SU-DHL-6 (cell line): Measurements from ENCODE around the gene ULBP2.

Source experiments
- H2AFZ ChIP-seq: fragments of 200-600 bp; sonication (generic); 2 replicates; pipeline ENCODE4 v1.6.1; 2014; ENCODE audit warnings: low read depth, mild to moderate bottlenecking, moderate library complexity, mixed read lengths, antibody characterized with exemption, low read length; ENCODE audit not compliant: severe bottlenecking
- H3F3A ChIP-seq: fragments of 200-600 bp; shearing (Covaris generic); 2 replicates; pipeline ENCODE4 v1.6.0; 2016; ENCODE audit warnings: antibody characterized with exemption, mild to moderate bottlenecking; ENCODE audit not compliant: insufficient read depth
- H3K27ac ChIP-seq: fragments of 200-600 bp; sonication (generic); 2 replicates; pipeline ENCODE4 v1.5.1; 2016; ENCODE audit warnings: low read depth, mild to moderate bottlenecking, low read length, moderate library complexity, mixed read lengths
- H3K27me3 ChIP-seq: fragments of 200-600 bp; sonication (generic), shearing (Covaris generic); 2 replicates; pipeline ENCODE4 v1.6.0; 2014; ENCODE audit warnings: mild to moderate bottlenecking, low read length
- H3K36me3 ChIP-seq: fragments of 200-600 bp; sonication (generic); 2 replicates; pipeline ENCODE4 v1.6.1; 2014; ENCODE audit warnings: mild to moderate bottlenecking, low read length, mixed read lengths
- H3K4me2 ChIP-seq: fragments of 300-600, 200-600 bp; shearing (Covaris generic), sonication (generic); 2 replicates; pipeline ENCODE4 v1.6.0; 2014; ENCODE audit warnings: low read length, low read depth, mild to moderate bottlenecking; ENCODE audit not compliant: poor library complexity, severe bottlenecking
- H3K4me3 ChIP-seq: fragments of 200-600 bp; sonication (generic); 2 replicates; pipeline ENCODE4 v1.5.1; 2014; ENCODE audit warnings: antibody characterized with exemption, low read length, mild to moderate bottlenecking, mixed read lengths; ENCODE audit not compliant: insufficient read depth, poor library complexity, severe bottlenecking
- H3K79me2 ChIP-seq: fragments of 200-600 bp; sonication (generic); 2 replicates; pipeline ENCODE4 v1.6.1; 2014; ENCODE audit warnings: mild to moderate bottlenecking, low read length, moderate library complexity; ENCODE audit not compliant: insufficient read depth
- H3K9ac ChIP-seq: fragments of 200-600 bp; sonication (generic); 2 replicates; pipeline ENCODE4 v1.7.0; 2014; ENCODE audit warnings: mild to moderate bottlenecking, low read length
- H3K9me2 ChIP-seq: fragments of 200-600 bp; sonication (generic); replicated peaks from 2 replicates; pipeline ENCODE4 v1.6.1; 2014; ENCODE audit warnings: low read length; ENCODE audit not compliant: insufficient read depth
- H3K9me3 ChIP-seq: fragments of 200-600 bp; sonication (generic); 2 replicates; pipeline ENCODE4 v1.6.1; 2014; ENCODE audit warnings: low read length, mixed read lengths; ENCODE audit not compliant: insufficient read depth
- H4K20me1 ChIP-seq: fragments of 200-600 bp; sonication (generic); 2 replicates; pipeline ENCODE4 v1.6.1; 2014; ENCODE audit warnings: low read depth, mild to moderate bottlenecking, antibody characterized with exemption, low read length, moderate library complexity, mixed read lengths
- EZH2phosphoT487 ChIP-seq: fragments of 200-600 bp; sonication (generic), shearing (Covaris generic); conservative IDR thresholded peaks from 2 replicates; pipeline ENCODE4 v1.6.1; 2018; ENCODE audit warnings: mild to moderate bottlenecking, antibody characterized with exemption, low read length, moderate library complexity, mixed read lengths
- TF ChIP-seq, protein P1 (sequence below): fragments of 200-600 bp; sonication (generic); IDR thresholded peaks from one replicate; pipeline ENCODE4 v1.5.1; 2017; ENCODE audit warnings: antibody characterized with exemption, mild to moderate bottlenecking, low read length, moderate library complexity; ENCODE audit not compliant: insufficient read depth, poor library complexity, severe bottlenecking

ULBP2 gene

GRCh38 chr6:149900620-149901443, 41.0 kb upstream of the ULBP2 start:
- no peak overlapping the region for H3K4me3 ChIP-seq
- TF ChIP-seq, protein P1, sequence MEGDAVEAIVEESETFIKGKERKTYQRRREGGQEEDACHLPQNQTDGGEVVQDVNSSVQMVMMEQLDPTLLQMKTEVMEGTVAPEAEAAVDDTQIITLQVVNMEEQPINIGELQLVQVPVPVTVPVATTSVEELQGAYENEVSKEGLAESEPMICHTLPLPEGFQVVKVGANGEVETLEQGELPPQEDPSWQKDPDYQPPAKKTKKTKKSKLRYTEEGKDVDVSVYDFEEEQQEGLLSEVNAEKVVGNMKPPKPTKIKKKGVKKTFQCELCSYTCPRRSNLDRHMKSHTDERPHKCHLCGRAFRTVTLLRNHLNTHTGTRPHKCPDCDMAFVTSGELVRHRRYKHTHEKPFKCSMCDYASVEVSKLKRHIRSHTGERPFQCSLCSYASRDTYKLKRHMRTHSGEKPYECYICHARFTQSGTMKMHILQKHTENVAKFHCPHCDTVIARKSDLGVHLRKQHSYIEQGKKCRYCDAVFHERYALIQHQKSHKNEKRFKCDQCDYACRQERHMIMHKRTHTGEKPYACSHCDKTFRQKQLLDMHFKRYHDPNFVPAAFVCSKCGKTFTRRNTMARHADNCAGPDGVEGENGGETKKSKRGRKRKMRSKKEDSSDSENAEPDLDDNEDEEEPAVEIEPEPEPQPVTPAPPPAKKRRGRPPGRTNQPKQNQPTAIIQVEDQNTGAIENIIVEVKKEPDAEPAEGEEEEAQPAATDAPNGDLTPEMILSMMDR, result no peak

GRCh38 chr6:149901444-149902140, 40.2 kb upstream of the ULBP2 start:
- Histone ChIP-seq H3K36me3 (no peaks in the 10 kb centered on the region), H3K27me3 (no peaks in the 10 kb centered on the region), H3F3A (no peaks in the 10 kb centered on the region), H3K4me2 (no peak overlapping the region), H3K27ac (no peak overlapping the region), H3K9ac (no peak overlapping the region), H2AFZ (no peak overlapping the region), H3K79me2 (no peaks in the 10 kb centered on the region), H4K20me1 (no peaks in the 10 kb centered on the region), H3K9me3 (no peaks in the 10 kb centered on the region), H3K4me3 (no peak overlapping the region), H3K9me2 (no peaks in the 10 kb centered on the region)
- no peak for TF ChIP-seq EZH2phosphoT487
- TF ChIP-seq, protein P1, result no peak

More at GRCh38 chr6:149900620-149901443, 41.0 kb upstream of the ULBP2 start:
- Histone ChIP-seq H3F3A (no peaks in the 10 kb centered on the region), H3K4me2 (no peak overlapping the region), H3K27ac (no peak overlapping the region), H4K20me1 (no peaks in the 10 kb centered on the region), H3K79me2 (no peaks in the 10 kb centered on the region), H3K27me3 (no peaks in the 10 kb centered on the region), H3K9me3 (no peaks in the 10 kb centered on the region), H3K36me3 (no peaks in the 10 kb centered on the region), H3K9me2 (no peaks in the 10 kb centered on the region), H3K9ac (no peak overlapping the region), H2AFZ (no peak overlapping the region)

DNA sequence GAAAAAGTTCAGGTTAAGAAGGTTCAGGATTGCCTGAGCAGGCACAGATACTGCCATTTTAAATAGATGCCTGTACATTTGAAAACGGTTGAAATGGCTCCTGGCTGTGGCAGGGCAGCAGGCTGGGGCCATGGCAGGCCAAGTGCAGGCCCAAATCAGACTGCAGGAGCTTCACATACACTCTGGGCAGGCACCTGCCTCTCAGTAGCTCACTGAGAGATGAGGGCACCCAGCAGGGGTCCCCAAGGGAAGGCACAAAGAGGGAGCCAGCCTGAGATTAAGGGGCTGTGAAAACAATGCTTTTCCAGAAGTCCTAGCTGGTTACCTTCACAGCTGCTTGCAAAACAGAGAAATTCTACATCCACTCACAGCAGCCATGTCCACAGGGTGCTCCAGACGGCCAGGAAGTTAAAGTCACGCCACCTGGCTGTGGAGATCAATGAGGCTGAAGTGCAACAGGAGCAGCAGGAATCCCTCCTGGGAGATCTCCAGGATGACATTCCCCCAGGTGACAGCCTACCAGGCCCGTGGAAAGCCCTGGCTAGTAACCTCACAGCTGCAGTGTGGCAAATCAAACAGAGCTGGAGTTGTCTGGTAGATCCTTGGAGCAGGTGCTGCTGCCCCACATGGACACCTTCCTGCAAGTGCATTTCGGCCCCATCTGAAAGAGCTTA, 37.7 kb upstream of the ULBP2 start:
- Histone ChIP-seq H3K36me3 (no peaks in the 10 kb centered on the region), H3F3A (no peaks in the 10 kb centered on the region), H3K9me2 (no peaks in the 10 kb centered on the region), H3K27me3 (no peaks in the 10 kb centered on the region), H2AFZ (no peak overlapping the region), H3K9me3 (peaks cover 10% of the 10 kb centered on the region; the same call in 1 of the 2 replicates), H3K79me2 (no peaks in the 10 kb centered on the region), H3K4me2 (no peak overlapping the region), H3K4me3 (no peak overlapping the region), H4K20me1 (no peaks in the 10 kb centered on the region), H3K9ac (no peak overlapping the region), H3K27ac (no peak overlapping the region)
- TF ChIP-seq, protein P1, result no peak
- no peak for TF ChIP-seq EZH2phosphoT487
